ENCODE measurements around the gene PIAS4. TPM values are rescaled to one million over a fixed set of nuclear protein-coding genes. Genes with fewer than 3 reads are reported as not detected.
A peak's percentile ranks its signal among the peaks of the same experiment; 100 is the strongest.

PIAS4 gene
- total and polyA plus RNA-seq, 9 of the 15 experiments (the other 6 are each of a cell fraction or from before 2014, with no cell fraction given) = 0.27 to 34.9 (median 14.4) TPM

GRCh38 chr19:4066682-4067395 lies 59.3 kb downstream of the PIAS4 start, which contains the start of gene ZBTB7A (continued):
- TF ChIP-seq UBTF (IDR thresholded peaks at IDR 0.05; ENCODE audit: borderline replicate concordance in 1 of 2, low read depth in 2 of 2, low read length in 2 of 2) (peak; percentile 28 to 72; a peak in 2 of 4 replicates), TAF1 (IDR thresholded peaks at IDR 0.05; ENCODE audit: control insufficient read depth, extremely low read depth, insufficient read depth, low read length, severe bottlenecking) (peak; percentile 70), POLR2AphosphoS5 (IDR thresholded peaks at IDR 0.05; ENCODE audit: control insufficient read depth, insufficient read depth, low read depth, low read length) (peak; percentile 59; the same call in 1 of the 2 replicates), GABPA (tag; conservative IDR thresholded peaks at IDR 0.05; ENCODE audit: low read depth) (peak; percentile 33; the same call in 1 of the 2 replicates), ARNT (IDR thresholded peaks at IDR 0.05) (no peak)
